ENCODE results near the gene AK3.

DNA sequence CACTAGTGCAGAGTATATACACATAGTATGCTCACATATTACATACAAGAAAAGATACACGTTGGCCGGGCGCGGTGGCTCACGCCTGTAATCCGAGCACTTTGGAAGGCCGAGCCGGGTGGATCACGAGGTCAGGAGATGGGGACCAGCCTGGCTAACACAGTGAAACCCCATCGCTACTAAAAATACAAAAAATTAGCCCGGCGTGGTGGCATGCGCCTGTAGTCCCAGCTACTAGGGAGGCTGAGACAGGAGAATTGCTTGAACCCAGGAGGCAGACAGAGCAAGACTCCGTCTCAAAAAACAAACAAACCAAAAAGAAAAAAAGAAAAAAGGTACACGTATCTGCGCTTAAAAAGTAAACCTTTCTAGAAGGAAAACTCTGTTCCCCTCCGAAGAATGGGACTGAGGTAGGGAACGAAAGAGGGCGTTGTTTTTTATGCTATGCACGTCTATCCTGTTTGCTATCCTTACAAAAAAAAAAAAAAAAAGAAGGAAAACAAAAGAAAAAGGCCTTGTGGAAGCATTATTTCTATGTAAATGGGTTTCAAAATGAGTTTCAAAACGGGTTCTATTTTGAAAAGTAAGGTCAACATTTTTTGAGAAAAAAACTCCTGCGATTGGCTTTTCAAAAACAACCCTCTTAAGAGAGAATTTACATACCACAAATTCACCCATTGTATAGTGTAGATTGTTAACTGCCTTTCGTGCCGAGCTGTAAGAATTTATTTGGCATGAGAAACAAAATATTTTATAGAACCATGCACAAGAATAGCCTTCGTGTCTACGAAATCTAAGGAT lies 1.2 kb downstream of the AK3 start:
- TF ChIP-seq GATA3 (IDR thresholded peaks at IDR 0.05; ENCODE audit: low read depth, low read length) (no peak), GATA2 (IDR thresholded peaks at IDR 0.05; ENCODE audit: low read depth, low read length) (no peak)

Measured in SH-SY5Y (cell line).